ENCODE measurements around the gene RPGRIP1L. TPM values are rescaled to one million over a fixed set of nuclear protein-coding genes. Genes with fewer than 3 reads are reported as not detected.

RPGRIP1L gene
- total RNA-seq, 1 experiment from 2014 or later = 10.3 TPM

- H3K36me3 ChIP-seq (ENCODE audit: control insufficient read depth in 1 of 2, insufficient read depth in 2 of 2, low read length in 2 of 2) = 0 out of 4 replicates have a peak, but pooled peaks cover 0 to 3% of the 10 kb centered on the region in 2 experiments
- no peaks in the 10 kb centered on the region for H3K9me3 ChIP-seq (ENCODE audit: control insufficient read depth in 1 of 2, insufficient read depth in 1 of 2, low read depth in 1 of 2, low read length in 2 of 2)
- BruUV-seq (replicated peaks) = no TSS peak
- no peak overlapping the region for H3K4me2 ChIP-seq (ENCODE audit: low read length)
- ChIA-PET CTCF (no interaction called here), RAD21 (ENCODE audit: low non-redundant PET in 1 of 2, low total read pairs in 2 of 2, uncharacterized antibody in 2 of 2, unreplicated experiment in 2 of 2) (no interaction called here), POLR2A (no interaction called here)
- H2AFZ ChIP-seq (ENCODE audit: low read depth, low read length, poor library complexity, severe bottlenecking) = no peak overlapping the region
- DNase-seq (ENCODE audit: low read depth, low spot score) = no peak
- no peaks in the 10 kb centered on the region for H3K79me2 ChIP-seq (ENCODE audit: insufficient read depth, low read length)
- H3K9me2 ChIP-seq (ENCODE audit: insufficient read depth) = no peaks in the 10 kb centered on the region
- H3K4me3 ChIP-seq (replicated peaks in 1 of 2; ENCODE audit: low read depth in 1 of 2, low read length in 2 of 2) = no peak overlapping the region
- H3K9ac ChIP-seq (ENCODE audit: low read length) = no peak overlapping the region
- no peaks in the 10 kb centered on the region for H4K20me1 ChIP-seq (ENCODE audit: insufficient read depth)
- ATAC-seq = no peak
- H3K4me1 ChIP-seq (ENCODE audit: control insufficient read depth in 1 of 2, insufficient read depth in 2 of 2, low read length in 2 of 2) = no peaks in the 10 kb centered on the region
- intact Hi-C loops (cut with micrococcal nuclease) = no loop called here
- no peaks in the 10 kb centered on the region for H3K27me3 ChIP-seq (ENCODE audit: insufficient read depth, low read length)
- H3K27ac ChIP-seq (ENCODE audit: low read depth, low read length) = no peak overlapping the region
- no peak for TF ChIP-seq JUND (IDR thresholded peaks at IDR 0.05)
Measured at GRCh38 chr16:53629607-53630312, 73.9 kb downstream of the RPGRIP1L start.

- no TSS peak for BruUV-seq (replicated peaks)
- H3K4me2 ChIP-seq (ENCODE audit: low read length) = no peak overlapping the region
- no peaks in the 10 kb centered on the region for H3K9me2 ChIP-seq (ENCODE audit: insufficient read depth)
- H4K20me1 ChIP-seq (ENCODE audit: insufficient read depth) = no peaks in the 10 kb centered on the region
- ChIA-PET RAD21 (ENCODE audit: low non-redundant PET in 1 of 2, low total read pairs in 2 of 2, uncharacterized antibody in 2 of 2, unreplicated experiment in 2 of 2) (no interaction called here), CTCF (no interaction called here), POLR2A (no interaction called here)
- H3K27me3 ChIP-seq (ENCODE audit: insufficient read depth, low read length) = no peaks in the 10 kb centered on the region
- no peak for TF ChIP-seq ZFX (IDR thresholded peaks at IDR 0.05)
- no peak for TF ChIP-seq CTCF (IDR thresholded peaks at IDR 0.05 in 2 of 3, conservative IDR thresholded peaks at IDR 0.05 in 1 of 3; ENCODE audit: borderline replicate concordance in 1 of 3, insufficient read depth in 1 of 3, low read depth in 2 of 3, low read length in 2 of 3)
- no peaks in the 10 kb centered on the region for H3K4me1 ChIP-seq (ENCODE audit: control insufficient read depth in 1 of 2, insufficient read depth in 2 of 2, low read length in 2 of 2)
- ATAC-seq (no peak), DNase-seq (ENCODE audit: low read depth, low spot score) (no peak)
- no peak overlapping the region for H3K27ac ChIP-seq (ENCODE audit: low read depth, low read length)
- intact Hi-C loops (cut with micrococcal nuclease) = no loop called here
- no peak overlapping the region for H2AFZ ChIP-seq (ENCODE audit: low read depth, low read length, poor library complexity, severe bottlenecking)
- no peaks in the 10 kb centered on the region for H3K9me3 ChIP-seq (ENCODE audit: control insufficient read depth in 1 of 2, insufficient read depth in 1 of 2, low read depth in 1 of 2, low read length in 2 of 2)
- H3K36me3 ChIP-seq (ENCODE audit: control insufficient read depth in 1 of 2, insufficient read depth in 2 of 2, low read length in 2 of 2) = 0 out of 4 replicates have a peak, but pooled peaks cover 0 to 3% of the 10 kb centered on the region in 2 experiments
- no peak overlapping the region for H3K9ac ChIP-seq (ENCODE audit: low read length)
- H3K4me3 ChIP-seq (replicated peaks in 1 of 2; ENCODE audit: low read depth in 1 of 2, low read length in 2 of 2) = no peak overlapping the region
- no peaks in the 10 kb centered on the region for H3K79me2 ChIP-seq (ENCODE audit: insufficient read depth, low read length)
Measured at GRCh38 chr16:53629151-53629550, 74.5 kb downstream of the RPGRIP1L start.

Measured in HCT116 (cell line).